ENCODE results near the gene ATF1. TPM values are rescaled to one million over a fixed set of nuclear protein-coding genes. Genes with fewer than 3 reads are reported as not detected.

Gene ATF1
- total and polyA plus RNA-seq, 10 of the 15 experiments (the other 5 are each of a cell fraction or from before 2014, with no cell fraction given), result 15.4 to 92.0 (median 33.6) TPM

- Histone ChIP-seq H4K20me1 (ENCODE audit: control insufficient read depth, insufficient read depth) (no peaks in the 10 kb centered on the region), H3K4me1 (ENCODE audit: control insufficient read depth, insufficient read depth, low read length) (no peaks in the 10 kb centered on the region), H3K27ac (ENCODE audit: control insufficient read depth, insufficient read depth) (no peak overlapping the region), H3K4me3 (no peak overlapping the region), H3K9ac (ENCODE audit: control insufficient read depth, insufficient read depth, low read length) (no peak overlapping the region), H3K36me3 (ENCODE audit: control insufficient read depth in 2 of 2, insufficient read depth in 2 of 2, low read length in 1 of 2) (peaks cover 0 to 12% of the 10 kb centered on the region in 2 experiments; a peak in 3 of 4 replicates), H3K4me2 (ENCODE audit: control insufficient read depth, insufficient read depth) (no peak overlapping the region), H3K9me3 (replicated peaks; ENCODE audit: control insufficient read depth, insufficient read depth, low read length) (peaks cover 5% of the 10 kb centered on the region; the same call in 2 of the 3 replicates), H2AFZ (ENCODE audit: control insufficient read depth, low read depth, low read length) (no peak overlapping the region), H3K79me2 (ENCODE audit: control insufficient read depth, insufficient read depth, low read length) (no peaks in the 10 kb centered on the region; the same call in 1 of the 2 replicates), H3K27me3 (replicated peaks in 1 of 2; ENCODE audit: control insufficient read depth in 2 of 2, insufficient read depth in 2 of 2, low read length in 1 of 2) (no peaks in the 10 kb centered on the region)
- no peak for DNase-seq (ENCODE audit: low read depth, low spot score)
- in situ Hi-C loops (cut with MboI) (no loop called here), intact Hi-C loops (cut with micrococcal nuclease; ENCODE audit: unreplicated experiment) (no loop called here)
- ChIA-PET SMC1A (ENCODE audit: uncharacterized antibody, unreplicated experiment) (interaction anchor here (0.6 kb wide), 1 partner anchor 245 kb away, joined by 3 read pairs; no protein-coding TSS in a partner anchor), POLR2A (interaction anchor here (0.7 kb wide), 1 partner anchor 285 kb away, joined by 4 read pairs; no protein-coding TSS in a partner anchor), RAD21 (ENCODE audit: unreplicated experiment) (interaction anchor here (0.7 kb wide), 1 partner anchor 22 kb away, joined by 3 read pairs; no protein-coding TSS in a partner anchor), CTCF (interaction anchor here (1.0 to 2.0 kb wide), 3 partner anchors 21 to 582 kb away, joined by 3 to 6 read pairs (median 3); no protein-coding TSS in a partner anchor)
- FAIRE-seq, result no peak
- no TSS peak for BruUV-seq (replicated peaks)
- no peak for ATAC-seq
- 100% methylated on average over 2 of the region's 2 CpGs for WGBS (ENCODE audit: insufficient coverage, insufficient replicate concordance, low lambda C conversion rate, missing lambda C conversion rate)
- no peak for TF ChIP-seq SMC3 (IDR thresholded peaks at IDR 0.05; ENCODE audit: borderline replicate concordance, low read length)
- no peak for TF ChIP-seq STAT3 (IDR thresholded peaks at IDR 0.05; ENCODE audit: low read depth, low read length)
- TF ChIP-seq SPI1 (IDR thresholded peaks at IDR 0.05; ENCODE audit: borderline replicate concordance, insufficient read depth, low read depth, low read length), result no peak
- TF ChIP-seq IKZF2 (IDR thresholded peaks at IDR 0.05), result no peak
- TF ChIP-seq HDAC2 (IDR thresholded peaks at IDR 0.05), result no peak
- TF ChIP-seq BMI1 (IDR thresholded peaks at IDR 0.05; ENCODE audit: borderline replicate concordance), result no peak
- no peak for TF ChIP-seq BCLAF1 (IDR thresholded peaks at IDR 0.05)
- no peak for TF ChIP-seq ATF3 (IDR thresholded peaks at IDR 0.05; ENCODE audit: borderline replicate concordance, extremely low read depth, low read depth, low read length)
- TF ChIP-seq ZNF592 (IDR thresholded peaks at IDR 0.05), result no peak
- no peak for TF ChIP-seq POLR2AphosphoS2 (IDR thresholded peaks at IDR 0.05; ENCODE audit: low read depth, low read length)
- no peak for TF ChIP-seq E4F1 (IDR thresholded peaks at IDR 0.05; ENCODE audit: borderline replicate concordance, partially characterized antibody)
- TF ChIP-seq MAX (IDR thresholded peaks at IDR 0.05; ENCODE audit: low read depth, low read length), result no peak
- TF ChIP-seq KDM1A (IDR thresholded peaks at IDR 0.05; ENCODE audit: borderline replicate concordance), result no peak
- no peak for TF ChIP-seq ZNF207 (IDR thresholded peaks at IDR 0.05; ENCODE audit: borderline replicate concordance)
These were observed 23.7 kb downstream of the ATF1 start for GRCh38 chr12:50787618-50788017.

Measured in GM12878 (cell line).